Epithelial cell of esophagus (primary cell): ENCODE data around the gene DIAPH2.

Source experiments
- DNase-seq: peaks from one replicate; pipeline ENCODE4 v3.0.0; 2010; ENCODE audit warnings: low read depth
- H3K4me3 ChIP-seq: 2 replicates; pipeline ENCODE4 v1.5.1; 2011; ENCODE audit warnings: mild to moderate bottlenecking, low read length, control low read depth
- TF ChIP-seq, protein P1 (sequence below): IDR thresholded peaks from 2 replicates; pipeline ENCODE4 v1.5.1; 2011; ENCODE audit warnings: low read depth, mild to moderate bottlenecking, low read length, control low read depth, inconsistent platforms; ENCODE audit not compliant: insufficient read depth; ENCODE audit errors: missing control alignments

DIAPH2 gene

DNA sequence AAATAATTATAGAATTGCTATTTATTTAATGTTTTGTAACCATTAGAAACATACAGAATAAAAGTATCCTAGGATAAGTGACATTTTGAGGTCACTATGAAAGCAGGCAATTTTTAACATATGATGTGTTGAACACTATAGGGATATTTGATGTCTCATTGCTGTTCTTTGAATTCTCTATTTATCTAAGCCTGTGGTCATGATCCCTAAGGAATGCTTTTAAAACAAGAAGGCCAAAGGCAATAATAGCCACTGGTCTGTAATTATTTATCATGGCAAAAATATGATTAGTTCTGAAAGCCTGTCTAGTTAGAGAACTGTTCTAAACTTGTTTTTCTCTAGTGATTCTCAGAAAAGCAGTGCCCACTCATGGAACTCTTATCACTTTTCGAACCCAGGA is 385.7 kb downstream of the DIAPH2 start:
- no peak overlapping the region for H3K4me3 ChIP-seq
- TF ChIP-seq, protein P1, sequence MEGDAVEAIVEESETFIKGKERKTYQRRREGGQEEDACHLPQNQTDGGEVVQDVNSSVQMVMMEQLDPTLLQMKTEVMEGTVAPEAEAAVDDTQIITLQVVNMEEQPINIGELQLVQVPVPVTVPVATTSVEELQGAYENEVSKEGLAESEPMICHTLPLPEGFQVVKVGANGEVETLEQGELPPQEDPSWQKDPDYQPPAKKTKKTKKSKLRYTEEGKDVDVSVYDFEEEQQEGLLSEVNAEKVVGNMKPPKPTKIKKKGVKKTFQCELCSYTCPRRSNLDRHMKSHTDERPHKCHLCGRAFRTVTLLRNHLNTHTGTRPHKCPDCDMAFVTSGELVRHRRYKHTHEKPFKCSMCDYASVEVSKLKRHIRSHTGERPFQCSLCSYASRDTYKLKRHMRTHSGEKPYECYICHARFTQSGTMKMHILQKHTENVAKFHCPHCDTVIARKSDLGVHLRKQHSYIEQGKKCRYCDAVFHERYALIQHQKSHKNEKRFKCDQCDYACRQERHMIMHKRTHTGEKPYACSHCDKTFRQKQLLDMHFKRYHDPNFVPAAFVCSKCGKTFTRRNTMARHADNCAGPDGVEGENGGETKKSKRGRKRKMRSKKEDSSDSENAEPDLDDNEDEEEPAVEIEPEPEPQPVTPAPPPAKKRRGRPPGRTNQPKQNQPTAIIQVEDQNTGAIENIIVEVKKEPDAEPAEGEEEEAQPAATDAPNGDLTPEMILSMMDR = no peak
- DNase-seq = no peak

DNA sequence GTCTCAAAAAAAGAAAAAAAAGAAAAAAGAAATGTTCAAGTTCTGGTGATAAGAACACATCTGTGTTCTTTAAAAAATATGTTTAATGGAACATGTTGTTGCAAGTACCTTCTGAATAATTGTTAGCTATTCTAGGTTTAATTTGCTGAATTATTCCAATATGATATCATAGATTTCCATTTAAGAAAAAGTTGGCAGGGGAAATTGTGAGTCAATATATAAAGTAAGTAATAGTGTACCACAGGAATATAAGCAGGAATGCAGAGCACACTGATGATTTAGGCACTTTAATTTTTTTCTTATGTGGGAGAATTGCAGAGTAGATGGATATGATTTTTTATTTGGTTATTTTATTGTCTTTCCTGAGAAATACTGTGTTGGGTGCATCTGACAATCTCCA is 389.8 kb downstream of the DIAPH2 start:
- TF ChIP-seq, protein P1 = no peak
- H3K4me3 ChIP-seq = no peak overlapping the region
- peak; percentile 17 for DNase-seq

GRCh38 chrX:97089116-97089515 is 404.5 kb downstream of the DIAPH2 start:
- TF ChIP-seq, protein P1 = no peak
- no peak for DNase-seq
- H3K4me3 ChIP-seq = no peak overlapping the region

GRCh38 chrX:97096385-97096784 is 411.7 kb downstream of the DIAPH2 start:
- DNase-seq = no peak
- H3K4me3 ChIP-seq = no peak overlapping the region
- TF ChIP-seq, protein P1 = no peak

- TF ChIP-seq, protein P1 = no peak
- DNase-seq = no peak
These were observed 418.3 kb downstream of the DIAPH2 start for GRCh38 chrX:97102938-97103337.

GRCh38 chrX:97109730-97110129 is 425.1 kb downstream of the DIAPH2 start:
- no peak overlapping the region for H3K4me3 ChIP-seq
- peak; percentile 20 for DNase-seq
- TF ChIP-seq, protein P1 = no peak

More at GRCh38 chrX:97102938-97103337, 418.3 kb downstream of the DIAPH2 start:
- H3K4me3 ChIP-seq = no peak overlapping the region

DNA sequence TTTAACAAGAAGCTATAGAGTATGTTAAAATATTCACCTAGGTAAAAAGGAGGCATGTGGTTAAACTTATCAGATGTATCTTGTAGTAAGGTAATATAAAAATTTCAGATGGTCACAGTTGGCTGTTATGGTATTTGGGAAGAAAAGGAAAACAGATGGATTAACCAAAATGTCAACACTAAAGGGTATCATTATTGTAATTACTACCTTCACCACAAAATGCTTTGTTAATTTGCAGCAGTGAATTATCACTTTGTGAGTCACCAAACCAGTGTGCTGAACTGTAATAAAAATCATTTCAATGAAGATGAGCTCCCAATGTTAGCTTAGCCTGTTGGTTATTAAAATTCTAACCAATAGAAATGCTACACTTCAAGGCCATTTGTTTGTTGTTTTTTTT is 432.9 kb downstream of the DIAPH2 start:
- no peak for DNase-seq
- TF ChIP-seq, protein P1 = no peak

More for the DNA sequence above, 432.9 kb downstream of the DIAPH2 start:
- H3K4me3 ChIP-seq = no peak overlapping the region
